Prostate gland (tissue), 2 donors: ENCODE results near the gene HSPA6.
"Not testable (repeated sequence)": the region's sequence is repeated elsewhere in the genome, so short reads cannot be mapped to it uniquely, and the experiment has no call there.

Experiments used
- CTCF ChIP-seq, 4 experiments: fragments of 200-600 bp in 2 of 4; fragments of 450-650 bp in 2 of 4; sonication (generic) in 2 of 4; IDR thresholded peaks; 1 replicate in 3 of 4; 2 replicates in 1 of 4; pipeline ENCODE4 v1.5.1; 2016 to 2019; ENCODE audit warnings: antibody characterized with exemption in 4 of 4, mild to moderate bottlenecking in 2 of 4, moderate library complexity in 2 of 4
- POLR2A ChIP-seq: fragments of 450-650 bp; IDR thresholded peaks from one replicate; pipeline ENCODE4 v1.6.1; 2016; ENCODE audit warnings: antibody characterized with exemption, mild to moderate bottlenecking
- POLR2AphosphoS5 ChIP-seq: sonication (generic); formaldehyde crosslinking; IDR thresholded peaks from one replicate; pipeline ENCODE4 v1.6.1; 2017; ENCODE audit warnings: antibody characterized with exemption

- TF ChIP-seq CTCF (IDR thresholded peaks at IDR 0.05); POLR2AphosphoS5; POLR2A: not testable (repeated sequence)
These were observed 12.8 kb downstream of the HSPA6 start for GRCh38 chr1:161537068-161537669.
